ENCODE results near the gene FBXL7. TPM values are rescaled to one million over a fixed set of nuclear protein-coding genes. Genes with fewer than 3 reads are reported as not detected.

The FBXL7 gene
- polyA plus RNA-seq, 1 donor (not counting 4 experiments of a cell fraction or from before 2014, with no cell fraction given) = 0.22 TPM

DNA sequence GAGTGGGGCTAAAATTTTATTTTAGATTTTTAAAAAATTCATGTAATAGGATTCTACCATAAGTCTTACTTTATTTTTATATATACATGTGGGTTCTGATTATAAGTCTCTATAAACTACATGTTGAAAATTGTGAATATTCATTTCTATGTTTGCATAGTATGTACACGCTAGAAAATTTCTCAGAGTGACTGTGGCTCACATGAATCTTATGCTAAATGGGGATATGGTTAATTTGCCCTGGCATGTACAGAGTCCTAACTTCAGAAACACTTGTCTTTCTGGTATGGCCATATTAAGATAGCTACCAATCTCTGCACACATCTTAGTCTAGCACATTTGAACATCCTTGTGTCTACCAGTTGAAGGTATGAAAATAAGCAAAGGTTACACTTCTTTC lies 154.8 kb downstream of the FBXL7 start:
- Histone ChIP-seq H3K9ac (ENCODE audit: control insufficient read depth, extremely low read depth, insufficient read depth, low read length) (no peak overlapping the region), H3K4me1 (ENCODE audit: control insufficient read depth, extremely low read depth, insufficient read depth, low read length) (no peaks in the 10 kb centered on the region), H3K4me2 (ENCODE audit: control insufficient read depth, extremely low read depth, insufficient read depth, low read depth, low read length) (no peak overlapping the region), H3K9me1 (ENCODE audit: control insufficient read depth, extremely low read depth, insufficient read depth, low read length) (no peaks in the 10 kb centered on the region), H2AFZ (ENCODE audit: control insufficient read depth, low read length) (no peak overlapping the region), H4K20me1 (ENCODE audit: control insufficient read depth, extremely low read depth, insufficient read depth, low read length) (no peaks in the 10 kb centered on the region), H3K79me2 (ENCODE audit: control insufficient read depth, insufficient read depth, low read length) (no peaks in the 10 kb centered on the region), H3K27ac (ENCODE audit: control insufficient read depth, insufficient read depth, low read length) (no peak overlapping the region), H3K9me3 (ENCODE audit: control insufficient read depth, low read depth, low read length) (no peaks in the 10 kb centered on the region), H3K27me3 (ENCODE audit: control insufficient read depth, extremely low read depth, insufficient read depth, low read length) (no peaks in the 10 kb centered on the region), H3K4me3 (ENCODE audit: control insufficient read depth in 2 of 3, extremely low read depth in 1 of 3, insufficient read depth in 2 of 3, low read depth in 1 of 3, low read length in 3 of 3) (no peak overlapping the region), H3K36me3 (ENCODE audit: control insufficient read depth in 2 of 2, extremely low read depth in 1 of 2, insufficient read depth in 2 of 2, low read length in 2 of 2) (no peaks in the 10 kb centered on the region)
- no peak for DNase-seq (ENCODE audit: low read depth, low spot score)
- dilution Hi-C loops (cut with MboI; ENCODE audit: extremely low pct_ligation_motif_present, low sequenced_read_pairs) = no loop called here
- no peak for TF ChIP-seq EZH2 (IDR thresholded peaks at IDR 0.05; ENCODE audit: low read length)
- TF ChIP-seq, protein P1, sequence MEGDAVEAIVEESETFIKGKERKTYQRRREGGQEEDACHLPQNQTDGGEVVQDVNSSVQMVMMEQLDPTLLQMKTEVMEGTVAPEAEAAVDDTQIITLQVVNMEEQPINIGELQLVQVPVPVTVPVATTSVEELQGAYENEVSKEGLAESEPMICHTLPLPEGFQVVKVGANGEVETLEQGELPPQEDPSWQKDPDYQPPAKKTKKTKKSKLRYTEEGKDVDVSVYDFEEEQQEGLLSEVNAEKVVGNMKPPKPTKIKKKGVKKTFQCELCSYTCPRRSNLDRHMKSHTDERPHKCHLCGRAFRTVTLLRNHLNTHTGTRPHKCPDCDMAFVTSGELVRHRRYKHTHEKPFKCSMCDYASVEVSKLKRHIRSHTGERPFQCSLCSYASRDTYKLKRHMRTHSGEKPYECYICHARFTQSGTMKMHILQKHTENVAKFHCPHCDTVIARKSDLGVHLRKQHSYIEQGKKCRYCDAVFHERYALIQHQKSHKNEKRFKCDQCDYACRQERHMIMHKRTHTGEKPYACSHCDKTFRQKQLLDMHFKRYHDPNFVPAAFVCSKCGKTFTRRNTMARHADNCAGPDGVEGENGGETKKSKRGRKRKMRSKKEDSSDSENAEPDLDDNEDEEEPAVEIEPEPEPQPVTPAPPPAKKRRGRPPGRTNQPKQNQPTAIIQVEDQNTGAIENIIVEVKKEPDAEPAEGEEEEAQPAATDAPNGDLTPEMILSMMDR (optimal IDR thresholded peaks at IDR 0.05 in 1 of 3, IDR thresholded peaks at IDR 0.05 in 1 of 3, conservative IDR thresholded peaks at IDR 0.05 in 1 of 3; ENCODE audit: extremely low read depth in 1 of 3, insufficient read depth in 2 of 3, low read length in 3 of 3) = no peak
- FAIRE-seq = no peak

DNA sequence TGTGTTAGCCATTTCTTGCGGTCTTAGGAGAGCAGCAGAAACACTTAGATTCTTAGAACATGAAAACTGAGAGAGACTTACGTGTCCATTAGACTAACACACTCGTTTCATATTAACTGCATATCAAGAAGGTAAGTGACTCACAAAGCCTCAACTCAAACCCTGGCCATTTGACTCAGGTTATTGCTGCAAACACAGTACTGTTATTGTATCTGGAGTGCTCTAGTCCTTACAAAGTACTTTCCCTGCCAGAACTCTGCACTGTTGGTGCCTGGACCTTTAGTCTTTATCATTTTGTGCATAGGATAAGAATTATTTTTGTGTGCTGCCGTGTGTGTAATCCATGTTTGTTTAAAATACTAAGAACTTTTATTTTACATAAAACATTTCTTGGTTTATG lies 155.7 kb downstream of the FBXL7 start:
- Histone ChIP-seq H3K4me1 (ENCODE audit: control insufficient read depth, extremely low read depth, insufficient read depth, low read length) (no peaks in the 10 kb centered on the region), H3K4me2 (ENCODE audit: control insufficient read depth, extremely low read depth, insufficient read depth, low read depth, low read length) (no peak overlapping the region), H3K79me2 (ENCODE audit: control insufficient read depth, insufficient read depth, low read length) (no peaks in the 10 kb centered on the region), H3K27me3 (ENCODE audit: control insufficient read depth, extremely low read depth, insufficient read depth, low read length) (no peaks in the 10 kb centered on the region), H3K27ac (ENCODE audit: control insufficient read depth, insufficient read depth, low read length) (no peak overlapping the region), H3K4me3 (ENCODE audit: control insufficient read depth in 2 of 3, extremely low read depth in 1 of 3, insufficient read depth in 2 of 3, low read depth in 1 of 3, low read length in 3 of 3) (no peak overlapping the region), H2AFZ (ENCODE audit: control insufficient read depth, low read length) (no peak overlapping the region), H4K20me1 (ENCODE audit: control insufficient read depth, extremely low read depth, insufficient read depth, low read length) (no peaks in the 10 kb centered on the region), H3K9ac (ENCODE audit: control insufficient read depth, extremely low read depth, insufficient read depth, low read length) (no peak overlapping the region), H3K36me3 (ENCODE audit: control insufficient read depth in 2 of 2, extremely low read depth in 1 of 2, insufficient read depth in 2 of 2, low read length in 2 of 2) (no peaks in the 10 kb centered on the region), H3K9me3 (ENCODE audit: control insufficient read depth, low read depth, low read length) (no peaks in the 10 kb centered on the region), H3K9me1 (ENCODE audit: control insufficient read depth, extremely low read depth, insufficient read depth, low read length) (no peaks in the 10 kb centered on the region)
- FAIRE-seq = no peak
- dilution Hi-C loops (cut with MboI; ENCODE audit: extremely low pct_ligation_motif_present, low sequenced_read_pairs) = no loop called here
- no peak for TF ChIP-seq EZH2 (IDR thresholded peaks at IDR 0.05; ENCODE audit: low read length)
- TF ChIP-seq, protein P1 (optimal IDR thresholded peaks at IDR 0.05 in 1 of 3, IDR thresholded peaks at IDR 0.05 in 1 of 3, conservative IDR thresholded peaks at IDR 0.05 in 1 of 3; ENCODE audit: extremely low read depth in 1 of 3, insufficient read depth in 2 of 3, low read length in 3 of 3) = no peak
- no peak for DNase-seq (ENCODE audit: low read depth, low spot score)
